Measurements from ENCODE around the gene TDRD6.
A peak's percentile ranks its signal among the peaks of the same experiment; 100 is the strongest.

TDRD6 gene

GRCh38 chr6:46651006-46651405 lies 36.7 kb upstream of the TDRD6 start:
- H3K27me3 ChIP-seq (replicated peaks in 2 of 5; ENCODE audit: control insufficient read depth in 4 of 5, insufficient read depth in 5 of 5, low read length in 4 of 5): peaks cover 0 to 6% (median 0%) of the 10 kb centered on the region in 5 experiments
- H3K36me3 ChIP-seq (ENCODE audit: control insufficient read depth in 4 of 4, insufficient read depth in 4 of 4, low read length in 3 of 4): no peaks in the 10 kb centered on the region
- ChIA-PET CTCF (no interaction called here), POLR2A (no interaction called here)
- peaks cover 5 to 15% (median 13%) of the 10 kb centered on the region in 4 experiments for H3K4me1 ChIP-seq (ENCODE audit: control extremely low read depth in 1 of 4, control insufficient read depth in 4 of 4, insufficient read depth in 4 of 4, low read length in 3 of 4)
- no peak overlapping the region for H3K4me3 ChIP-seq (ENCODE audit: control insufficient read depth in 1 of 7, extremely low read depth in 1 of 7, insufficient read depth in 4 of 7, low read depth in 2 of 7, low read length in 6 of 7)
- H3K9me3 ChIP-seq (ENCODE audit: control extremely low read depth in 1 of 5, control insufficient read depth in 4 of 5, insufficient read depth in 2 of 5, low read depth in 1 of 5, low read length in 4 of 5): no peaks in the 10 kb centered on the region
- no CpG with 5 or more reads among the region's 1 CpG for WGBS (ENCODE audit: insufficient coverage)
- DNase-seq: no peak
- H3K27ac ChIP-seq (ENCODE audit: insufficient read depth in 1 of 2, low read depth in 1 of 2, low read length in 2 of 2, poor library complexity in 1 of 2, severe bottlenecking in 2 of 2): no peak overlapping the region

- 76% methylated on average over 4 of the region's 8 CpGs for WGBS (ENCODE audit: insufficient coverage)
- Histone ChIP-seq H3K27ac (ENCODE audit: insufficient read depth in 1 of 2, low read depth in 1 of 2, low read length in 2 of 2, poor library complexity in 1 of 2, severe bottlenecking in 2 of 2) (no peak overlapping the region), H3K27me3 (replicated peaks in 2 of 5; ENCODE audit: control insufficient read depth in 4 of 5, insufficient read depth in 5 of 5, low read length in 4 of 5) (peaks cover 0 to 6% (median 0%) of the 10 kb centered on the region in 5 experiments), H3K4me3 (ENCODE audit: control insufficient read depth in 1 of 7, extremely low read depth in 1 of 7, insufficient read depth in 4 of 7, low read depth in 2 of 7, low read length in 6 of 7) (peak overlapping the region in 5 of 7 experiments; percentile 80 to 95 (median 91)), H3K36me3 (ENCODE audit: control insufficient read depth in 4 of 4, insufficient read depth in 4 of 4, low read length in 3 of 4) (no peaks in the 10 kb centered on the region), H3K9me3 (ENCODE audit: control extremely low read depth in 1 of 5, control insufficient read depth in 4 of 5, insufficient read depth in 2 of 5, low read depth in 1 of 5, low read length in 4 of 5) (no peaks in the 10 kb centered on the region), H3K4me1 (ENCODE audit: control extremely low read depth in 1 of 4, control insufficient read depth in 4 of 4, insufficient read depth in 4 of 4, low read length in 3 of 4) (peaks cover 5 to 15% (median 13%) of the 10 kb centered on the region in 4 experiments)
- ChIA-PET CTCF (no interaction called here), POLR2A (no interaction called here)
- peak in 1 of 3 donors; percentile 6 for DNase-seq
Measured at GRCh38 chr6:46651816-46652215, 35.9 kb upstream of the TDRD6 start.

- no peak overlapping the region for H3K27ac ChIP-seq (ENCODE audit: insufficient read depth in 1 of 2, low read depth in 1 of 2, low read length in 2 of 2, poor library complexity in 1 of 2, severe bottlenecking in 2 of 2)
- H3K36me3 ChIP-seq (ENCODE audit: control insufficient read depth in 4 of 4, insufficient read depth in 4 of 4, low read length in 3 of 4): no peaks in the 10 kb centered on the region
- peak in 2 of 3 donors; percentile 37 to 45 for DNase-seq
- H3K4me3 ChIP-seq (ENCODE audit: control insufficient read depth in 1 of 7, extremely low read depth in 1 of 7, insufficient read depth in 4 of 7, low read depth in 2 of 7, low read length in 6 of 7): peak overlapping the region; percentile 68 to 95 (median 91)
- WGBS (ENCODE audit: insufficient coverage): 4% methylated on average over 5 of the region's 6 CpGs
- POLR2A ChIA-PET: no interaction called here
- no peaks in the 10 kb centered on the region for H3K9me3 ChIP-seq (ENCODE audit: control extremely low read depth in 1 of 5, control insufficient read depth in 4 of 5, insufficient read depth in 2 of 5, low read depth in 1 of 5, low read length in 4 of 5)
- CTCF ChIA-PET: no interaction called here
- H3K27me3 ChIP-seq (replicated peaks in 2 of 5; ENCODE audit: control insufficient read depth in 4 of 5, insufficient read depth in 5 of 5, low read length in 4 of 5): peaks cover 0 to 6% (median 0%) of the 10 kb centered on the region in 5 experiments
- H3K4me1 ChIP-seq (ENCODE audit: control extremely low read depth in 1 of 4, control insufficient read depth in 4 of 4, insufficient read depth in 4 of 4, low read length in 3 of 4): peaks cover 5 to 15% (median 13%) of the 10 kb centered on the region in 4 experiments
Measured at GRCh38 chr6:46652232-46652602, 35.5 kb upstream of the TDRD6 start.

GRCh38 chr6:46652603-46653438 lies 34.9 kb upstream of the TDRD6 start, which contains the start of the genes CYP39A1 and SLC25A27:
TSS of gene CYP39A1 (minus strand) at chr6:46652818. CDS start at chr6:46652582, 236 bp downstream.
TSS of gene SLC25A27 (plus strand) at chr6:46652975. CDS start at chr6:46653193, 218 bp downstream.
- Histone ChIP-seq H3K27ac (ENCODE audit: insufficient read depth in 1 of 2, low read depth in 1 of 2, low read length in 2 of 2, poor library complexity in 1 of 2, severe bottlenecking in 2 of 2) (no peak within 1 kb of the TSS), H3K36me3 (ENCODE audit: control insufficient read depth in 4 of 4, insufficient read depth in 4 of 4, low read length in 3 of 4) (no peaks in the 10 kb centered on the region), H3K9me3 (ENCODE audit: control extremely low read depth in 1 of 5, control insufficient read depth in 4 of 5, insufficient read depth in 2 of 5, low read depth in 1 of 5, low read length in 4 of 5) (no peaks in the 10 kb centered on the region), H3K27me3 (replicated peaks in 2 of 5; ENCODE audit: control insufficient read depth in 4 of 5, insufficient read depth in 5 of 5, low read length in 4 of 5) (peaks cover 0 to 6% (median 0%) of the 10 kb centered on the region in 5 experiments), H3K4me1 (ENCODE audit: control extremely low read depth in 1 of 4, control insufficient read depth in 4 of 4, insufficient read depth in 4 of 4, low read length in 3 of 4) (peaks cover 5 to 15% (median 13%) of the 10 kb centered on the region in 4 experiments), H3K4me3 (ENCODE audit: control insufficient read depth in 1 of 7, extremely low read depth in 1 of 7, insufficient read depth in 4 of 7, low read depth in 2 of 7, low read length in 6 of 7) (peak within 1 kb of the TSS; percentile 68 to 95 (median 91))
- DNase-seq: peak; percentile 80 to 89 (median 84)
- WGBS (ENCODE audit: insufficient coverage): under 1% methylated on average over 61 of the region's 72 CpGs
- POLR2A ChIA-PET: no interaction called here
- CTCF ChIA-PET: no interaction called here

- Histone ChIP-seq H3K4me1 (ENCODE audit: control extremely low read depth in 1 of 4, control insufficient read depth in 4 of 4, insufficient read depth in 4 of 4, low read length in 3 of 4) (peaks cover 5 to 15% (median 13%) of the 10 kb centered on the region in 4 experiments), H3K36me3 (ENCODE audit: control insufficient read depth in 4 of 4, insufficient read depth in 4 of 4, low read length in 3 of 4) (no peaks in the 10 kb centered on the region), H3K4me3 (ENCODE audit: control insufficient read depth in 1 of 7, extremely low read depth in 1 of 7, insufficient read depth in 4 of 7, low read depth in 2 of 7, low read length in 6 of 7) (peak overlapping the region; percentile 68 to 95 (median 91)), H3K9me3 (ENCODE audit: control extremely low read depth in 1 of 5, control insufficient read depth in 4 of 5, insufficient read depth in 2 of 5, low read depth in 1 of 5, low read length in 4 of 5) (no peaks in the 10 kb centered on the region), H3K27ac (ENCODE audit: insufficient read depth in 1 of 2, low read depth in 1 of 2, low read length in 2 of 2, poor library complexity in 1 of 2, severe bottlenecking in 2 of 2) (no peak overlapping the region), H3K27me3 (replicated peaks in 2 of 5; ENCODE audit: control insufficient read depth in 4 of 5, insufficient read depth in 5 of 5, low read length in 4 of 5) (peaks cover 0 to 6% (median 0%) of the 10 kb centered on the region in 5 experiments)
- DNase-seq: no peak
- ChIA-PET CTCF (interaction anchor here (0.5 kb wide), 1 partner anchor 1058 kb away, joined by 3 read pairs; no protein-coding TSS in a partner anchor), POLR2A (no interaction called here)
- WGBS (ENCODE audit: insufficient coverage): 0% methylated on average over 5 of the region's 10 CpGs
Measured at GRCh38 chr6:46653439-46654195, 34.1 kb upstream of the TDRD6 start.

GRCh38 chr6:46655803-46656202 lies 31.9 kb upstream of the TDRD6 start:
- no peaks in the 10 kb centered on the region for H3K36me3 ChIP-seq (ENCODE audit: control insufficient read depth in 4 of 4, insufficient read depth in 4 of 4, low read length in 3 of 4)
- H3K27ac ChIP-seq (ENCODE audit: insufficient read depth in 1 of 2, low read depth in 1 of 2, low read length in 2 of 2, poor library complexity in 1 of 2, severe bottlenecking in 2 of 2): no peak overlapping the region
- H3K9me3 ChIP-seq (ENCODE audit: control extremely low read depth in 1 of 5, control insufficient read depth in 4 of 5, insufficient read depth in 2 of 5, low read depth in 1 of 5, low read length in 4 of 5): no peaks in the 10 kb centered on the region
- 88% methylated on average over 4 of the region's 6 CpGs for WGBS (ENCODE audit: insufficient coverage)
- H3K27me3 ChIP-seq (replicated peaks in 2 of 5; ENCODE audit: control insufficient read depth in 4 of 5, insufficient read depth in 5 of 5, low read length in 4 of 5): peaks cover 0 to 4% (median 0%) of the 10 kb centered on the region in 5 experiments
- DNase-seq: peak in 1 of 3 donors; percentile 19
- CTCF ChIA-PET: interaction anchor here (1.1 kb wide), 1 partner anchor 78 kb away, joined by 3 read pairs; no protein-coding TSS in a partner anchor
- no peak overlapping the region for H3K4me3 ChIP-seq (ENCODE audit: control insufficient read depth in 1 of 7, extremely low read depth in 1 of 7, insufficient read depth in 4 of 7, low read depth in 2 of 7, low read length in 6 of 7)
- POLR2A ChIA-PET: no interaction called here
- peaks cover 5 to 15% (median 13%) of the 10 kb centered on the region in 4 experiments for H3K4me1 ChIP-seq (ENCODE audit: control extremely low read depth in 1 of 4, control insufficient read depth in 4 of 4, insufficient read depth in 4 of 4, low read length in 3 of 4)
